ENCODE measurements around the gene ARFGAP2. TPM values are rescaled to one million over a fixed set of nuclear protein-coding genes. Genes with fewer than 3 reads are reported as not detected.

Gene ARFGAP2
- total RNA-seq, 2 donors from 2014 or later, result 84.6 to 86.0 TPM

GRCh38 chr11:47186076-47186699 is 9.5 kb upstream of the ARFGAP2 start, which contains the start of gene PACSIN3:
TSS of gene PACSIN3 (minus strand) at chr11:47186434. CDS start at chr11:47182727, 3,707 bp downstream.
- peak within 1 kb of the TSS; percentile 82 for H3K4me3 ChIP-seq (ENCODE audit: low read length)
- Mint-ChIP-seq H3K36me3 (ENCODE audit: low read depth) (peaks cover 2% of the 10 kb centered on the region), H3K27me3 (ENCODE audit: insufficient read depth) (peaks cover 31% of the 10 kb centered on the region), H3K4me3 (peak within 1 kb of the TSS; percentile 75), H3K27ac (peak within 1 kb of the TSS; percentile 93), H3K4me1 (peaks cover 12% of the 10 kb centered on the region), H3K9me3 (no peaks in the 10 kb centered on the region)
- no peaks in the 10 kb centered on the region for H3K4me1 ChIP-seq (ENCODE audit: control insufficient read depth, insufficient read depth, low read length)
- no peaks in the 10 kb centered on the region for H3K36me3 ChIP-seq (ENCODE audit: control insufficient read depth, insufficient read depth, low read length)
- H3K9me3 ChIP-seq (ENCODE audit: control insufficient read depth, low read length), result no peaks in the 10 kb centered on the region
- TF ChIP-seq CTCF (conservative IDR thresholded peaks at IDR 0.05), result peak; percentile 16
- peak within 1 kb of the TSS; percentile 44 for H3K27ac ChIP-seq (ENCODE audit: low read depth, low read length)
- peak within 1 kb of the TSS; percentile 77 for H3K9ac ChIP-seq (ENCODE audit: extremely low read depth, low read length, poor library complexity, severe bottlenecking)
- peak; percentile 87 for DNase-seq
- H3K27me3 ChIP-seq (ENCODE audit: control insufficient read depth, insufficient read depth, low read length, poor library complexity, severe bottlenecking), result peaks cover 23% of the 10 kb centered on the region
- WGBS, 2 experiments (ENCODE audit: insufficient coverage in 1 of 2, insufficient read length in 1 of 2), result 0% methylated on average over 12 to 80 of the region's 80 CpGs

GRCh38 chr11:47185305-47186075 is 8.8 kb upstream of the ARFGAP2 start:
- Histone ChIP-seq H3K36me3 (ENCODE audit: control insufficient read depth, insufficient read depth, low read length) (no peaks in the 10 kb centered on the region), H3K27ac (ENCODE audit: low read depth, low read length) (peak overlapping the region; percentile 44), H3K4me1 (ENCODE audit: control insufficient read depth, insufficient read depth, low read length) (no peaks in the 10 kb centered on the region), H3K4me3 (ENCODE audit: low read length) (peak overlapping the region; percentile 81), H3K9me3 (ENCODE audit: control insufficient read depth, low read length) (no peaks in the 10 kb centered on the region), H3K9ac (ENCODE audit: extremely low read depth, low read length, poor library complexity, severe bottlenecking) (peak overlapping the region; percentile 77), H3K27me3 (ENCODE audit: control insufficient read depth, insufficient read depth, low read length, poor library complexity, severe bottlenecking) (peaks cover 23% of the 10 kb centered on the region)
- peak overlapping the region; percentile 75 for H3K4me3 Mint-ChIP-seq
- WGBS, 2 experiments (ENCODE audit: insufficient coverage in 1 of 2, insufficient read length in 1 of 2), result 3 to 5% methylated on average over 16 to 50 of the region's 50 CpGs
- peak overlapping the region; percentile 93 for H3K27ac Mint-ChIP-seq
- peaks cover 31% of the 10 kb centered on the region for H3K27me3 Mint-ChIP-seq (ENCODE audit: insufficient read depth)
- H3K36me3 Mint-ChIP-seq (ENCODE audit: low read depth), result peaks cover 4% of the 10 kb centered on the region
- peak; percentile 95 for DNase-seq
- H3K9me3 Mint-ChIP-seq, result no peaks in the 10 kb centered on the region
- no peak for TF ChIP-seq CTCF (conservative IDR thresholded peaks at IDR 0.05)
- peaks cover 12% of the 10 kb centered on the region for H3K4me1 Mint-ChIP-seq

GRCh38 chr11:47184711-47185304 is 8.1 kb upstream of the ARFGAP2 start:
- H3K9me3 ChIP-seq (ENCODE audit: control insufficient read depth, low read length), result no peaks in the 10 kb centered on the region
- H3K4me3 Mint-ChIP-seq, result peak overlapping the region; percentile 75
- H3K4me3 ChIP-seq (ENCODE audit: low read length), result peak overlapping the region; percentile 81
- peak overlapping the region; percentile 77 for H3K9ac ChIP-seq (ENCODE audit: extremely low read depth, low read length, poor library complexity, severe bottlenecking)
- no peaks in the 10 kb centered on the region for H3K9me3 Mint-ChIP-seq
- 45 to 57% methylated on average over 9 to 13 of the region's 13 CpGs for WGBS, 2 experiments (ENCODE audit: insufficient coverage in 1 of 2, insufficient read length in 1 of 2)
- peaks cover 12% of the 10 kb centered on the region for H3K4me1 Mint-ChIP-seq
- peaks cover 5% of the 10 kb centered on the region for H3K36me3 ChIP-seq (ENCODE audit: control insufficient read depth, insufficient read depth, low read length)
- no peak for TF ChIP-seq CTCF (conservative IDR thresholded peaks at IDR 0.05)
- no peaks in the 10 kb centered on the region for H3K4me1 ChIP-seq (ENCODE audit: control insufficient read depth, insufficient read depth, low read length)
- H3K27me3 Mint-ChIP-seq (ENCODE audit: insufficient read depth), result peaks cover 29% of the 10 kb centered on the region
- peaks cover 4% of the 10 kb centered on the region for H3K36me3 Mint-ChIP-seq (ENCODE audit: low read depth)
- H3K27me3 ChIP-seq (ENCODE audit: control insufficient read depth, insufficient read depth, low read length, poor library complexity, severe bottlenecking), result peaks cover 23% of the 10 kb centered on the region
- peak overlapping the region; percentile 74 for H3K27ac Mint-ChIP-seq
- no peak overlapping the region for H3K27ac ChIP-seq (ENCODE audit: low read depth, low read length)
- no peak for DNase-seq
